Measurements from ENCODE around the gene CNTN5.

DNA sequence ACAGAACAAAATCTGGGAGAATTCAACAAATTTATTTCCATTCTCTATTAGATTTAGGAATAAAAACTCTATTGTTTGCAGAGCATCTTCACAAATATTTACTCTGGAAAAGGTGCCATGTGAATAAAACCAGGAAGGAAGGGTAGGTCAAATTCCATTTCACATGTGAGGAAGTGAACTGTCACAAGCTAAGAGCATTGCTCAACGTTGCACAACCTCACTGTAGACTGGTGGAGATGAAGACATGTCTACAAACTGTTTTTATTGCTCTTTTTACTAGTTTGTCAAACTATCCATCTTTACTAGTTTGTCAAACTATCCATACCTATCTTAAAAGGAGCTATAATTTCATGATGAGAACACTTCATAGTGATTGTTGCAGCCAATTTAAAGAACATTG, 236.4 kb downstream of the CNTN5 start:
- TF ChIP-seq, protein P1, sequence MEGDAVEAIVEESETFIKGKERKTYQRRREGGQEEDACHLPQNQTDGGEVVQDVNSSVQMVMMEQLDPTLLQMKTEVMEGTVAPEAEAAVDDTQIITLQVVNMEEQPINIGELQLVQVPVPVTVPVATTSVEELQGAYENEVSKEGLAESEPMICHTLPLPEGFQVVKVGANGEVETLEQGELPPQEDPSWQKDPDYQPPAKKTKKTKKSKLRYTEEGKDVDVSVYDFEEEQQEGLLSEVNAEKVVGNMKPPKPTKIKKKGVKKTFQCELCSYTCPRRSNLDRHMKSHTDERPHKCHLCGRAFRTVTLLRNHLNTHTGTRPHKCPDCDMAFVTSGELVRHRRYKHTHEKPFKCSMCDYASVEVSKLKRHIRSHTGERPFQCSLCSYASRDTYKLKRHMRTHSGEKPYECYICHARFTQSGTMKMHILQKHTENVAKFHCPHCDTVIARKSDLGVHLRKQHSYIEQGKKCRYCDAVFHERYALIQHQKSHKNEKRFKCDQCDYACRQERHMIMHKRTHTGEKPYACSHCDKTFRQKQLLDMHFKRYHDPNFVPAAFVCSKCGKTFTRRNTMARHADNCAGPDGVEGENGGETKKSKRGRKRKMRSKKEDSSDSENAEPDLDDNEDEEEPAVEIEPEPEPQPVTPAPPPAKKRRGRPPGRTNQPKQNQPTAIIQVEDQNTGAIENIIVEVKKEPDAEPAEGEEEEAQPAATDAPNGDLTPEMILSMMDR (IDR thresholded peaks at IDR 0.05): no peak
- TF ChIP-seq RAD21 (IDR thresholded peaks at IDR 0.05; ENCODE audit: low read length): no peak
- no peak for TF ChIP-seq YY1 (IDR thresholded peaks at IDR 0.05; ENCODE audit: low read depth)
- TF ChIP-seq, protein P2, sequence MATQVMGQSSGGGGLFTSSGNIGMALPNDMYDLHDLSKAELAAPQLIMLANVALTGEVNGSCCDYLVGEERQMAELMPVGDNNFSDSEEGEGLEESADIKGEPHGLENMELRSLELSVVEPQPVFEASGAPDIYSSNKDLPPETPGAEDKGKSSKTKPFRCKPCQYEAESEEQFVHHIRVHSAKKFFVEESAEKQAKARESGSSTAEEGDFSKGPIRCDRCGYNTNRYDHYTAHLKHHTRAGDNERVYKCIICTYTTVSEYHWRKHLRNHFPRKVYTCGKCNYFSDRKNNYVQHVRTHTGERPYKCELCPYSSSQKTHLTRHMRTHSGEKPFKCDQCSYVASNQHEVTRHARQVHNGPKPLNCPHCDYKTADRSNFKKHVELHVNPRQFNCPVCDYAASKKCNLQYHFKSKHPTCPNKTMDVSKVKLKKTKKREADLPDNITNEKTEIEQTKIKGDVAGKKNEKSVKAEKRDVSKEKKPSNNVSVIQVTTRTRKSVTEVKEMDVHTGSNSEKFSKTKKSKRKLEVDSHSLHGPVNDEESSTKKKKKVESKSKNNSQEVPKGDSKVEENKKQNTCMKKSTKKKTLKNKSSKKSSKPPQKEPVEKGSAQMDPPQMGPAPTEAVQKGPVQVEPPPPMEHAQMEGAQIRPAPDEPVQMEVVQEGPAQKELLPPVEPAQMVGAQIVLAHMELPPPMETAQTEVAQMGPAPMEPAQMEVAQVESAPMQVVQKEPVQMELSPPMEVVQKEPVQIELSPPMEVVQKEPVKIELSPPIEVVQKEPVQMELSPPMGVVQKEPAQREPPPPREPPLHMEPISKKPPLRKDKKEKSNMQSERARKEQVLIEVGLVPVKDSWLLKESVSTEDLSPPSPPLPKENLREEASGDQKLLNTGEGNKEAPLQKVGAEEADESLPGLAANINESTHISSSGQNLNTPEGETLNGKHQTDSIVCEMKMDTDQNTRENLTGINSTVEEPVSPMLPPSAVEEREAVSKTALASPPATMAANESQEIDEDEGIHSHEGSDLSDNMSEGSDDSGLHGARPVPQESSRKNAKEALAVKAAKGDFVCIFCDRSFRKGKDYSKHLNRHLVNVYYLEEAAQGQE (IDR thresholded peaks at IDR 0.05; ENCODE audit: low read depth, low read length): no peak
- no peak for TF ChIP-seq CHD2 (IDR thresholded peaks at IDR 0.05; ENCODE audit: low read length, partially characterized antibody)
- no peak for TF ChIP-seq RFX5 (IDR thresholded peaks at IDR 0.05; ENCODE audit: low read length)
- TF ChIP-seq EZH2phosphoT487 (IDR thresholded peaks at IDR 0.05; ENCODE audit: borderline replicate concordance, low read depth): no peak
- TF ChIP-seq, protein P3, sequence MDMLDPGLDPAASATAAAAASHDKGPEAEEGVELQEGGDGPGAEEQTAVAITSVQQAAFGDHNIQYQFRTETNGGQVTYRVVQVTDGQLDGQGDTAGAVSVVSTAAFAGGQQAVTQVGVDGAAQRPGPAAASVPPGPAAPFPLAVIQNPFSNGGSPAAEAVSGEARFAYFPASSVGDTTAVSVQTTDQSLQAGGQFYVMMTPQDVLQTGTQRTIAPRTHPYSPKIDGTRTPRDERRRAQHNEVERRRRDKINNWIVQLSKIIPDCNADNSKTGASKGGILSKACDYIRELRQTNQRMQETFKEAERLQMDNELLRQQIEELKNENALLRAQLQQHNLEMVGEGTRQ (IDR thresholded peaks at IDR 0.05; ENCODE audit: borderline replicate concordance, low read depth, low read length): no peak
- TF ChIP-seq GABPA (IDR thresholded peaks at IDR 0.05; ENCODE audit: low read depth): no peak

Measured in SK-N-SH (cell line).